Endothelial cell of umbilical vein (primary cell): ENCODE results near the gene PTPN13. TPM values are rescaled to one million over a fixed set of nuclear protein-coding genes. Genes with fewer than 3 reads are reported as not detected.

Experiments used
- BruUV-seq: library from RNA; stranded (reverse); fragments of 400-500 nt; replicated peaks from 2 replicates; lab custom pipeline; 2021; lab: Mats Ljungman, UMichigan
- CTCF ChIA-PET: fragments of 300-600, 350-600 bp; sonication (Branson Sonifier 250); formaldehyde crosslinking; loops from one replicate; lab custom pipeline; 2021; ENCODE audit warnings: antibody characterized with exemption, inconsistent platforms; lab: Charles Lee
- POLR2A ChIA-PET: fragments of 300-600, 350-600 bp; sonication (Branson Sonifier 250); formaldehyde crosslinking; loops from one replicate; lab custom pipeline; 2021; ENCODE audit warnings: antibody characterized with exemption, inconsistent platforms; lab: Charles Lee
- DNase-seq: peaks from one replicate; pipeline ENCODE4 v3.0.0-alpha.2; 2011; ENCODE audit warnings: low read depth, low spot score
- FAIRE-seq: peaks from 2 replicates; lab custom pipeline; 2011; peaks lifted over from hg19 to GRCh38; lab: Jason Lieb, UNC
- H2AFZ ChIP-seq: 2 replicates; pipeline ENCODE4 v1.6.0; 2012; ENCODE audit warnings: low read depth, low read length, control low read depth, inconsistent platforms
- H3K27ac ChIP-seq: 2 replicates; pipeline ENCODE4 v1.5.1; 2011; ENCODE audit warnings: low read depth, mild to moderate bottlenecking, control low read depth, low read length, moderate library complexity; ENCODE audit not compliant: insufficient read depth
- H3K27me3 ChIP-seq, 2 experiments: 2 replicates each; pipeline versions ENCODE4 v1.6.0 to v1.6.1; 2011; ENCODE audit warnings: low read length in 2 of 2, mixed read lengths in 1 of 2; ENCODE audit not compliant: control insufficient read depth in 2 of 2, insufficient read depth in 2 of 2
- H3K36me3 ChIP-seq, 2 experiments: 2 replicates in 1 of 2; 3 replicates in 1 of 2; pipeline ENCODE4 v1.5.1; 2011; ENCODE audit warnings: low read length in 2 of 2, mild to moderate bottlenecking in 1 of 2, moderate library complexity in 1 of 2; ENCODE audit not compliant: control insufficient read depth in 2 of 2, insufficient read depth in 2 of 2; ENCODE audit errors: extremely low read depth in 1 of 2
- H3K4me1 ChIP-seq: 3 replicates; pipeline ENCODE4 v1.5.1; 2011; ENCODE audit warnings: mild to moderate bottlenecking, low read length; ENCODE audit not compliant: control insufficient read depth, insufficient read depth; ENCODE audit errors: extremely low read depth
- H3K4me2 ChIP-seq: 2 replicates; pipeline ENCODE4 v1.6.1; 2011; ENCODE audit warnings: low read length, control low read depth, mixed read lengths; ENCODE audit not compliant: insufficient read depth
- H3K4me3 ChIP-seq, 3 experiments: fragments of 200-600 bp in 1 of 3; sonication (generic), shearing (Covaris generic) in 1 of 3; replicated peaks in 1 of 3; 2 replicates each; pipeline ENCODE4 v1.5.1; 2011 to 2016; ENCODE audit warnings: control low read depth in 3 of 3, low read length in 3 of 3, mild to moderate bottlenecking in 2 of 3, inconsistent platforms in 1 of 3, low read depth in 1 of 3, moderate library complexity in 1 of 3; ENCODE audit not compliant: insufficient read depth in 1 of 3
- H3K79me2 ChIP-seq: 2 replicates; pipeline ENCODE4 v1.6.0; 2012; ENCODE audit warnings: low read length, inconsistent platforms; ENCODE audit not compliant: control insufficient read depth, insufficient read depth
- H3K9ac ChIP-seq: replicated peaks from 2 replicates; pipeline ENCODE3; 2011; ENCODE audit warnings: low read length, control low read depth; ENCODE audit not compliant: insufficient read depth; ENCODE audit errors: extremely low read depth
- H3K9me1 ChIP-seq: replicated peaks from 3 replicates; pipeline ENCODE4 v1.6.0; 2011; ENCODE audit warnings: mild to moderate bottlenecking, low read length; ENCODE audit not compliant: control insufficient read depth, insufficient read depth; ENCODE audit errors: extremely low read depth
- H3K9me3 ChIP-seq: replicated peaks from 2 replicates; pipeline ENCODE4 v1.5.1; 2012; ENCODE audit warnings: low read length, inconsistent platforms; ENCODE audit not compliant: control insufficient read depth, insufficient read depth
- H4K20me1 ChIP-seq: replicated peaks from 2 replicates; pipeline ENCODE3; 2011; ENCODE audit warnings: mild to moderate bottlenecking, low read length; ENCODE audit not compliant: control insufficient read depth, insufficient read depth; ENCODE audit errors: extremely low read depth
- CTCF ChIP-seq, 2 donors: IDR thresholded peaks; 1 replicate in 1 of 2; 2 replicates in 1 of 2; pipeline ENCODE4 v1.5.1; 2011; ENCODE audit warnings: low read length in 2 of 2, mild to moderate bottlenecking in 2 of 2, moderate library complexity in 2 of 2, control low read depth in 1 of 2, inconsistent platforms in 1 of 2, low read depth in 1 of 2; ENCODE audit not compliant: insufficient read depth in 1 of 2; ENCODE audit errors: extremely low read depth in 1 of 2
- EZH2 ChIP-seq: IDR thresholded peaks from 2 replicates; pipeline ENCODE4 v1.6.1; 2012; ENCODE audit warnings: borderline replicate concordance, low read depth, mild to moderate bottlenecking, moderate library complexity, low read length, inconsistent platforms; ENCODE audit not compliant: severe bottlenecking
- FOS ChIP-seq: IDR thresholded peaks from 2 replicates; pipeline ENCODE4 v1.6.1; 2011; ENCODE audit warnings: mild to moderate bottlenecking, low read length, moderate library complexity, borderline replicate concordance; ENCODE audit not compliant: insufficient read depth
- GATA2 ChIP-seq: IDR thresholded peaks from 2 replicates; pipeline ENCODE4 v1.7.0; 2011; ENCODE audit warnings: low read depth, mild to moderate bottlenecking, moderate library complexity, mixed read lengths, low read length; ENCODE audit not compliant: insufficient read length, insufficient read depth
- JUN ChIP-seq: IDR thresholded peaks from 2 replicates; pipeline ENCODE4 v1.6.1; 2011; ENCODE audit warnings: borderline replicate concordance, low read depth; ENCODE audit not compliant: insufficient read length, insufficient read depth
- MYC ChIP-seq: IDR thresholded peaks from one replicate; pipeline ENCODE4 v1.6.1; 2011; ENCODE audit warnings: mild to moderate bottlenecking, low read depth, low read length
- POLR2A ChIP-seq: IDR thresholded peaks from 2 replicates; pipeline ENCODE4 v1.6.1; 2012; ENCODE audit warnings: low read depth, mild to moderate bottlenecking, control low read depth, low read length
- POLR2AphosphoS5 ChIP-seq: IDR thresholded peaks from 2 replicates; pipeline ENCODE4 v1.6.1; 2012; ENCODE audit warnings: low read depth, mild to moderate bottlenecking, control low read depth, low read length, moderate library complexity; ENCODE audit not compliant: insufficient read depth
- dilution Hi-C: fragments of 300-500 bp; cut with MboI; formaldehyde crosslinking; loops from one replicate; pipeline ENCODE4 v1.15.0; 2019; ENCODE audit warnings: low sequenced_read_pairs; ENCODE audit not compliant: extremely low pct_ligation_motif_present
- intact Hi-C: fragments of 100-400 bp; cut with micrococcal nuclease; formaldehyde crosslinking; loops from one replicate; pipeline ENCODE4 v1.10.0; 2022
- polyA plus RNA-seq, 4 experiments: library from polyadenylated mRNA; depleted of rRNA in 3 of 4; stranded (reverse) in 3 of 4; unstranded in 1 of 4; fragments of >200 nt; gene quantifications; 2 replicates each; pipeline versions ENCODE4 v1.2.1 to v1.2.3, GENCODE V29; 2011 to 2012; ENCODE audit warnings: missing spikeins in 1 of 4
- total RNA-seq: library from RNA; stranded (reverse); gene quantifications from 2 replicates; pipeline ENCODE4 v1.2.3, GENCODE V29; 2021
- TF ChIP-seq, protein P1 (sequence below): IDR thresholded peaks from 2 replicates; pipeline ENCODE4 v1.6.1; 2011; ENCODE audit not compliant: insufficient read depth, insufficient read length

PTPN13 gene
- total and polyA plus RNA-seq, 2 donors (not counting 3 experiments of a cell fraction or from before 2014, with no cell fraction given) = 0.69 to 2.9 TPM

GRCh38 chr4:86630629-86631028, 36.5 kb downstream of the PTPN13 start:
- Histone ChIP-seq H3K4me2 (no peak overlapping the region), H3K79me2 (no peaks in the 10 kb centered on the region), H3K27me3 (no peaks in the 10 kb centered on the region), H4K20me1 (no peaks in the 10 kb centered on the region), H2AFZ (no peak overlapping the region), H3K27ac (no peak overlapping the region), H3K9me1 (no peaks in the 10 kb centered on the region), H3K9ac (no peak overlapping the region), H3K4me1 (no peaks in the 10 kb centered on the region), H3K9me3 (no peaks in the 10 kb centered on the region), H3K4me3 (no peak overlapping the region), H3K36me3 (no peaks in the 10 kb centered on the region)
- ChIA-PET POLR2A (no interaction called here), CTCF (interaction anchor here (0.9 to 1.7 kb wide), 3 partner anchors 34 to 48 kb away, joined by 3 to 5 read pairs (median 3); no protein-coding TSS in a partner anchor)
- intact Hi-C loops = no loop called here
- FAIRE-seq = no peak
- dilution Hi-C loops = no loop called here
- no TSS peak for BruUV-seq
- DNase-seq = no peak
- no peak for TF ChIP-seq POLR2A
- TF ChIP-seq JUN = no peak
- TF ChIP-seq CTCF (IDR thresholded peaks at IDR 0.05; ENCODE audit: extremely low read depth in 1 of 2, insufficient read depth in 1 of 2, low read depth in 1 of 2, low read length in 2 of 2) = no peak
- no peak for TF ChIP-seq FOS
- TF ChIP-seq, protein P1, sequence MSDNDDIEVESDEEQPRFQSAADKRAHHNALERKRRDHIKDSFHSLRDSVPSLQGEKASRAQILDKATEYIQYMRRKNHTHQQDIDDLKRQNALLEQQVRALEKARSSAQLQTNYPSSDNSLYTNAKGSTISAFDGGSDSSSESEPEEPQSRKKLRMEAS = no peak
- TF ChIP-seq GATA2 = no peak
- no peak for TF ChIP-seq POLR2AphosphoS5
- no peak for TF ChIP-seq EZH2
- TF ChIP-seq MYC = no peak
